ENCODE results near the gene DAAM1. TPM values are rescaled to one million over a fixed set of nuclear protein-coding genes. Genes with fewer than 3 reads are reported as not detected.

DAAM1 gene
- total RNA-seq, 1 experiment from 2014 or later, result 18.2 TPM

- DNase-seq (ENCODE audit: low read depth), result peak; percentile 13
These were observed 33.1 kb downstream of the DAAM1 start for GRCh38 chr14:59221568-59221967.

DNA sequence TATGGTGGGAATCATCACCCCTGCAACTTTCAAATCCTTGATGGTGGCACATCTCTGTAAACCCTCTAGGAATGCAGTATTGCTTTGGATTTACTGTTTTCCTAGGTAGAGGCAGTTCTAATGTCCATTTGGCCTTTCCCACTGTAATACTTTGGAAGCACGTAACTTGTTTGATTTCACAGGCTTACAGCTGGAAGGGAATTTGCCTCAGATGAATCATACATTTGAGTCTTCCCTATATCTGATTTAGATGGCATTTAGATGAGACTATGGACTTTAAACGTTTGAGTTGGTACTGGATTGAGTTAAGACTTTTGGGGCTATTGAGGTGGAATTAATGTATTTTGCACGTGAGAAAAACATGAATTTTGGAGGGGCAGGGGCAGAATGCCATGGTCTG is 35.9 kb downstream of the DAAM1 start:
- DNase-seq (ENCODE audit: low read depth), result peak; percentile 7

- no peak for DNase-seq (ENCODE audit: low read depth)
These were observed 36.8 kb downstream of the DAAM1 start for GRCh38 chr14:59225281-59225680.

GRCh38 chr14:59228421-59228820 is 40.0 kb downstream of the DAAM1 start:
- DNase-seq (ENCODE audit: low read depth), result peak; percentile 31

DNA sequence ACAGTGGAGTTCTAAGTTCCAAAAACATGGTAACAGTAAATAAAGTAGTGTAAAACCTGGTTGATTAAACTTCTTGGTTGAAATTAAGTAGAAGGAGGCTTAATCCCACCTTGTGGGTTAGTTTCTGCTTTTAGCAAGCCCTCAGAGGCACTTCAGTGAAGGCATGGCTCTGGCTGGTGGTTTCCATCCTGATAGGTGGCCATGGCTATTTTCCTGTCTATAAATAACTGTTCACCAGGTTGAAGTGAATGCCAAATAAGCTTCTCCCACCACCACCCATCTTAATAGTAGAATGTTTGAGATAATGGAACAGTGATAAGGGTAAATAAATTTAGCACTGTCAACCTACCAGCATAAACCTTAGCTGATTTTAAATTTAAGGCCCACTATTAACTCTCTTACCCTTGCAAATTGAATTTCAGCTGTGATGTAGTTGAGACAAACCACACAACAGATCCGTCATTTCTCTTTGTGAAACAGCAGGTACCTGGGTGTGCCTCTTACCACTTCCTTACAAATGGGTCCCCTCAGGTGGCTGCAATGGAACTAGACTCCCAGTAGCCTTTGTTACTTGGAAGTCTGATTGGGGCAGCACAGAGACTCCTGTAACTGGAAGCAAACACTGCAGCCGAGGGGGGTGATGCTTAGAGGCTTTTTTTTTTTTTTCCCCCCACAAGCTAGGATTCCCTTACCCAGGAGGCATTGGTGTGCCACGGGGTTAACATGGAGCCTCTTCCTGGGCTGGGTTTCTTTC is 41.4 kb downstream of the DAAM1 start:
- no peak for DNase-seq (ENCODE audit: low read depth)

GRCh38 chr14:59236195-59236594 is 47.7 kb downstream of the DAAM1 start:
- DNase-seq (ENCODE audit: low read depth), result no peak

DNA sequence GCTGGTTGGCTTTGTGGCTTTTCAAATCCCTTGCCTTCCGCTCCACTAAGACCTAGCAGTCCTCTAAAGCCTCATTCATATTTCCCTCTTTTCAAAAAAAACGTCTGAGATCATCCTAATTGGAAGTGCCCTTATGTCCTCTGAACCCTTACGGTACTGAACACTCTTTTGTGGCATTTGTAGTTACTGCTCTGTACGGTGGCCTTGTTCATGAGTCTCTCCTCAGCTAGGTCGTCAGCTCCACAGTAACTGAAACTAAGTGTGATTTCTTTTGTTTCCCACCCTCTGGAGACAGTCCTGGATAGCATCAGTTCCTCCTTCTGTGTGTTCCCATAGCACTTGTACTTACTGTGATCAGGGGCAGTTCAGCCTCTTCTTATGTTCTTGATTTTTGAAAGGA is 49.7 kb downstream of the DAAM1 start:
- DNase-seq (ENCODE audit: low read depth), result no peak

GRCh38 chr14:59239022-59239421 is 50.6 kb downstream of the DAAM1 start:
- no peak for DNase-seq (ENCODE audit: low read depth)

DNA sequence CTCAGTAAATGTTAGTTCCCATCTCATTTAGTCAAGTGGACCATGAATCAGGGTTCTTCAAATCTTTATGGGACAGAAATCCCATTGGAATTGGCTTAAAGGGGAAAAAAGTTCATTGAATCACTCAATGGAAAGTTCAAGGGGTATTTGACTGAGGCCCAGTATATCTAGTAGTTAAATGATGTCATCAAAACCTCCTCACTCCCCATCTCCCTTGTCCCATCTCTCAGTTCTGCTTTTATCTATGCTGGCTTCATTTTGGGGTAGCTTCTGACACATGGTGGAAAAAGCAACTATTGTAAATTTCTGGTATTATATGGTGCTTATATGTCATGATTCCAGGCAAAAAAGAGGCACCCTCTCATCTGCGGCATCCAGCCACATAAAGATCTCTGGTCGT is 51.9 kb downstream of the DAAM1 start:
- DNase-seq (ENCODE audit: low read depth), result no peak

GRCh38 chr14:59241121-59241520 is 52.7 kb downstream of the DAAM1 start:
- no peak for DNase-seq (ENCODE audit: low read depth)

DNA sequence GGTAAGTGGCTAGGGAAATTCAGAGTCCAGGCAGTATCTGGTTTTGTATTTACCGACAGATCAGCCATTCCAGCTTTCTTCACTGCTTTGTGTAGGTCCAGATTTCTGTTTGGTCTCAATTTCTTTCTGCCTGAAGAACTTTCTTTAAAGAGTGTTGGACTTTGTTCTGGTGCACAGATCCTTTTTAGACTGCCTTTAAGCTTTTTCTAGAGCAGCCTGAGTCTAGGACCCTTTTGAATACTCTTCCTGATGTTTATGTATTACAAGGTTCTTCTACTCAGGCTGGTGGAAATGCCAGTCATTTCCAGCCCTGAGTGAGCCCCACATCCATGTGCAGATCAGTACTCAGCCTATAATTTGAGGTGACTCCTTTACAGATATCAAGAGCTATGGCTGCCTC is 54.7 kb downstream of the DAAM1 start:
- no peak for DNase-seq (ENCODE audit: low read depth)

- DNase-seq (ENCODE audit: low read depth), result no peak
These were observed 56.1 kb downstream of the DAAM1 start for GRCh38 chr14:59244581-59244980.

DNA sequence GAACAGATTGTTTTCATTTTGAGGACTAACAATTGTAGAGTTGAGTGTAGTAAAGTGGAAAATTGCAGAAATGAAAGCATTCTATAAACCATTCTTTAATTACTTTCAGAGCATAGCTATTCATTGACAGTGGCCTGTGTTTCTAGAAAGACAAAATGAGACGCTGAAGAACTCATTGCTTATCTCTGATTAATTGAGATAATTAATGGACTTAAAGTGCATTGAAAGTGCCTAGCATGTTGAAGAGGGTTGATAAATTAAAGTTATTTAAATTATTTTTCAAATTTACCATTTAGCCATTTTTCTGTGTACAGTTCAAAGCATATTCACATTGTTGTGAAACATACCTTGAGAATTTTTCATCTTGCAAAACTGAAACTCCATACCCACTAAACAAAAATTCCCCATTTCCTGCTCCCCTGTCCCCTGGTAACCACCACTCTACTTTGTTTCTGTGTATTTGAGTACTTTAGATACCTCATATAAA is 57.4 kb downstream of the DAAM1 start:
- DNase-seq (ENCODE audit: low read depth), result no peak

DNA sequence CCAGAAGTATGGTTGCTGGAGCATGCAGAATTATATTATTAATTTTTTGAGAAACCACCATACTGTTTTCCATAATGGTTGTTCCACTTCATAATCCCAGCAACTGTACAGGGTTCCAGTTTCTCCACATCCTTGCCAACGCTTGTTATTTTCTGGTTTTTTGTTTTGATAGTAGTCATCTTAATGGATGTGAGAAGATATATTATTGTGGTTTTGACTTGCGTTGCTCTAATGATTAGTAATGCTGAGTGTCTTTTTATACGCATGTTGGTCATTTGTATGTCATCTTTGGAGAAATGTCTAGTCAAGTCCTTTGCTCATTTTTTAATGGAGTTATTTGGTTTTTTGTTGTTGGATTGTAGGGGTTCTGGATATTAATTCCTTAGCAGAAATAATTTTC is 58.1 kb downstream of the DAAM1 start:
- DNase-seq (ENCODE audit: low read depth), result peak; percentile 70

DNA sequence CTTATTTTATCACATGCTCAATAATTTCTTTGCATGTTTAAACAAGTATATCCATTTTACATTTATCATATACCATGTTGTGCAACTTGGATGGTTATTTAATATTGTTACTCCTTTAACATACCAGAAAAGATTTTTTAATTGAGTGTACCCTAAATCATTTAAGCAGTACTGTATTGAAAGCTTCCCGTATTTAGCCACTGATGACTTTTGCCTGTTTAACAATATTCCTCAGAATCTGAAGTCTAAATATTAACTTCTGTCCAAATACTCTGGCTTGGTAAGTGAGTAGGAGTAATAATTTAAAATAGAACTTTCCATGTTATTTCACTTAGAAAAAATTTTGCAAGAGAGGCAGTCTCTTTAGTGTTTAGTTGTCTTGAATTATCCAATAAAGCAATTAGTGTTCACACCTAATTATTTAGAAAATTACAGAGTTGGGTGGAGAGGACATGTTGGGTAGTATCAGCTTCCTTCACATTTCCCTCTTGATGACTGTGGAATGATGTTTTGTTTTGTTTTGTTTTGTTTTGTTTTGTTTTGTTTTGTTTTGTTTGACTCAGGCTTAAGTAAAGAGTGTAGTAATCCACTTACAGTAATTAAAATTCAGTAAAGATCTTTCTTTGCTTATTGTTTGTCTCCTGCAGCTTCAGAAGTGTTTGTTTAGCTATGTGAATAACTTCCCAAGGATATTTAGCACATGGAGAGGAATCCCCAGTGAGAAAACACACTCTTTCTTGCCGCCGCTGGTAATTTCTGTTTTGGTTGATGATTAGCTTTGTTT is 59.5 kb downstream of the DAAM1 start:
- DNase-seq (ENCODE audit: low read depth), result no peak

- peak; percentile 48 for DNase-seq (ENCODE audit: low read depth)
These were observed 60.6 kb downstream of the DAAM1 start for GRCh38 chr14:59249029-59249428.

- peak; percentile 84 for DNase-seq (ENCODE audit: low read depth)
These were observed 63.6 kb downstream of the DAAM1 start for GRCh38 chr14:59251811-59252771.

DNA sequence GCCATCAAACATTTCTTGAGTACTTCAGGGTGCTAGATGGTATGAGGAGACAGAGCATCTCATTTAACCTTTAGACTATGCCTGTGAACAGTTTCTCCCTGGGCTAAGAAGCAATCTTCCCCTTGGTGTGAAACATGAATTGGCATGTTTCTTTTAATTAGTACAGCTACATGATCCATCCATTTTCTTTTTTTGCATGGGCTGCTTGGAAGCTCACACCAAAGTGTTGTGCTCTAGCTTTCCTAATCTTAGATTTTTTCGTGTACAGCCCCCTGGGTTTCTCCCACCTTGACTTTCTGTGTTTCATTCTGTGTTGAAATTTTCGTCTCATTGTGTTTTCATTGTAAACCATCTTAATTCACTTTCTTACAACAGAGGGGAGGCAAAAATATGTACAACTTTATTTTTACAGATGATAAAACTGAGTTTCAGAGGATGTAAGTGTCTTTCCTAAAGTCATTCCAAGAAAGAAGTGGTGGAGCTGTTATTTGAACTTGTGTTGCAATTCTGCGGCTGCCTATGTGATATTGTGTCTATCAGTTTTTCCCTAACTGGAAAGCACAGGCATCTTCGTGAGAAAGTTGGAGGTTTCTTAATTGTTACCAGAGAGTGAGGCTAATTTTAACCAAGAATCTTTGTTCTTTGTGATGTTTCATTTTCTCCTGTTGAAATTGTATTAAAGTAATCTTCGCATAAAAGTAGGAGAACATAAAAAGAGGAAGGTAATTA is 64.5 kb downstream of the DAAM1 start:
- DNase-seq (ENCODE audit: low read depth), result no peak

- no peak for DNase-seq (ENCODE audit: low read depth)
These were observed 65.1 kb downstream of the DAAM1 start for GRCh38 chr14:59253527-59253926.

DNA sequence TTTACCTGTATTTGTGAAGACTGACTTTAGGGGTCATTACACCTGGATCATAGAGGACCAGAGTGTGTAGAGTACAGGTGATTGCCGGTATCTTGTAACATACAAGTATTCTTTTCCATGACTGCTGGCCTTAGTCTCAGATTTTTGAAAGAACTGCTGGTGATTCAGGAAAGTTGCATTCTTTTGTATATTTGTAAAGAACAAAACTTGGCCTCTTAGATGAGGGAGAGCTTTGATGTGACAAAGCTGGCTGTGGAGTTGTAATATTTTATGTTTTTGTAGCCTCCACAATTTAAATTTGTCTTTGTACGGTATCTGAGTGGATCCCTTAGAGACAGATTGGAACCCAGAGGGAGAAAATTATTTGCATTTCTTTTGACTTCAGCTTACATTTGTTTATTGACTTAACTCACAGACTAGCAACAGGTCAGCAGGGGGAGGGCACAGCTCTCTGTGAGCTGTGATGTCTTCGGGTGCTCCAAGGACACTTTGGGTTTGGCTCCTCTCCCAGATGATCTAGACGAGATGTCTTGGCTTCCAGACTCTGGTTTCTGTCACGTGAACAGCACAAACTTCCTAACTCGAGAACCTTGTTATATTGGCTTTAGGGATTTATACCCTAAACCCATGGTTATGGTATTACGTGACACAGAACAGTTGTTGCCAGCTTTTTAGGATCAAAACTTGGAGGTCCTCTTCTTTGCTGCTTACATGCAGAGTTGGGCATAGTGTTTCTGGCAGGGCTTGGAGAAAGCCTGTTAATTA is 65.9 kb downstream of the DAAM1 start:
- peak; percentile 99 for DNase-seq (ENCODE audit: low read depth)

Data from M059J (cell line).